HG02938 (cell line): ENCODE measurements around the gene SGCD.
"Not testable (repeated sequence)": the region's sequence is repeated elsewhere in the genome, so short reads cannot be mapped to it uniquely, and the experiment has no call there.

Experiments
- ATAC-seq: cut with Tn5 transposase; IDR thresholded peaks from one replicate; pipeline ENCODE4 v1.9.1; 2021; ENCODE audit warnings: mild to moderate bottlenecking, moderate library complexity; ENCODE audit not compliant: unreplicated experiment

SGCD gene

DNA sequence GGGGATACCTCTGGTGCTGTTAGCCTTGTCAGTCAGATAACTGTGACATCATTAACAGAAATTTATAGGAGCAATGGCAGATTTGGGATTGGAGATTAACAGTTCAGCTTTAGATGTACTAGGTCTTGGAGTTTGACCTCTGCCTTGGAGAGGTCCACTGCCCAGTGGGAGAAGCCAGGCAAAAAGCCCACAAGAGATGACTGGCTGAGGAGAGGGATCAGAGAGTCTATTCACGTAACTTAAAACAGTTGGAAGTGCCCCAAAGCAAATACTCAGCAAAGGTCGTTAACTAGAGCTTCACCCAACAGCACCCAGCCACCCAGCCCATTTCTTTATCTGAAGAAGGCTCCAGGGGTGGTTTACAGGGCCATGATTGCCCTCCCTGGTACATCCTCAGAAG, 290.5 kb downstream of the SGCD start:
- ATAC-seq = no peak

DNA sequence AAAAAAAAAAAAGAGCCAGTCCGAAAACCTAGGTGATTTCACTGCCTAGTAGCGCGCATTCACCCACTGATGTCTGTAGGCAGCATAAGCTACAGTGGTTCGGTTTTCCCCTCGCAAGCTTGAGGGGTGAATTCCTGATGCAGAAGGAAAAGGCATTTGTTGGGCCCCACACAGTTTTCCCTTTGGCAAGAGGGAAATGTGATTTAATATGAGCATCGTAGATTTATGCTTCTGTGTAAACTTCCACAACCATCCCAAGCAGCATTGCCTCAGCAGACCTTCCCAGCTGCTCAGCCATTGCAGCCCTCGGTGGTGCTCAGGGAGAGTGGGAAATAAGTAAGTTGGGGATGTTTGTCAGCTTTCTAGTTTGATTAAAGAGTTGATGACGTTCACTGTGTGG, 291.6 kb downstream of the SGCD start:
- ATAC-seq = no peak

DNA sequence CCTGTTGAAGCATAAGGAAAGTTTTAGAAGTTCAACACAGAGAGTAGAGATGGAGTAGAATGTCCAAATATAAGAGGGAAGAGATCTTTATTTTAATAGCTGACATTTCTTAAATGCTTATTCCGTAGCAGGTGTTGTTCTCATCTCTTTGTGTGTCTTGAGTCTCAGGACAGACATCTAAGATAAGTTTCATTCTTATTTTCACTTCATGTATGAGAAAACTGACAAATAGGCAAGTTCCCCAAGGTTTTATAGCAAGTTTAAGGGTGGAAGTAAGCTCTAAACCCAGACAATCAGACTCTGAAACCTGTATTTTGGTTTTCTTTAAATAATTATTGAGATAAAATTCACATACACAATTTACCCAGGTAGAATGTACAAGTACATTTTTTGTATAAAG, 294.8 kb downstream of the SGCD start:
- no peak for ATAC-seq

DNA sequence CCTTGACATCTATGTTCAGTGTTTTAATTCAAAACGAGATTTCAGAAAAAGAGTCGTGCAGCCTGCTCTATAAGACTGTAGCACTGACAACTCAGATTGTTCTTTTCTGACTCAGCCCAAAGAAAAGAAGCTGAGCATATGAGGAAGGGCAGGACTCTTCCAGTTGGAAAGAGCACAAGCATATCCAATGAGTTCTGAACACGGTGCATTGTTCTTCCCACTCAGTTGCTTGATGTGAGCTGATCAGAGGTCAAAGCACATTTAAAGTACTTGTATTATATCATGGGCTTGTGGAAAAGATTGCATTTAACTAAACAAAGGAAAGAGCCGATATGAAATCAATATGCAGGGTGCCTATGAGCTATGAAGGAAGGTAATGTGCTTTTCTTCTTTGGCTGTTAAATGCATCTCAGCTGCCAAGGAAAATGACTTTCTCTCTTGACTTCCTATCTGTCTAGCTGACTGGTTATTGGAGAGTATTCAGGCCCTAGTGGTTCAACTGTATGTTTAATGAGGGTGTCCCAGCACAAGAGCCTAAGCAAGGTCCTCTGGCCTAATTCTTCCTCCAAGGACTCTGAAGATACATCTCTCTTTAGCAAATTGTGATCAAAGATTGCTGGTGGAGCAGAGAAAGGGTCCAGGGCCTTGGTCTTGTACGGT, 296.5 kb downstream of the SGCD start:
- no peak for ATAC-seq

DNA sequence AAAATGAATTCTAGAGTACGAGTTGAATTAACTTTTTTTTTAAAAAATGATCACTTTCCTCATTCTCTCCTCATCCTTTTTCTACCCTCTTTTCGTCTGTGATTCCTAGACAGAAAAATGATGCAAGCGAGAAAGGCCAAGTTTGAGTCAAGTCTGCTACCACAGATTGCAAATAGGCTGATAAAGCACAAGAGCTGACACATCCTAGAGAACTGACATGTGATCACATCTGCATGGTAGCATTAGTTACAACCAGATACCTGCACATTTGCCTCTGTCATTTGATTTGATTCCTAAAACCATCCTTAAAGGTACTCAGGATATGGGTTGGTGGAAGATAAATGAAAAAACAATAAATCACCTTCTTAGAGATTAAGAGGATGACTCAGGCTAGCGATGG, 297.7 kb downstream of the SGCD start:
- no peak for ATAC-seq

DNA sequence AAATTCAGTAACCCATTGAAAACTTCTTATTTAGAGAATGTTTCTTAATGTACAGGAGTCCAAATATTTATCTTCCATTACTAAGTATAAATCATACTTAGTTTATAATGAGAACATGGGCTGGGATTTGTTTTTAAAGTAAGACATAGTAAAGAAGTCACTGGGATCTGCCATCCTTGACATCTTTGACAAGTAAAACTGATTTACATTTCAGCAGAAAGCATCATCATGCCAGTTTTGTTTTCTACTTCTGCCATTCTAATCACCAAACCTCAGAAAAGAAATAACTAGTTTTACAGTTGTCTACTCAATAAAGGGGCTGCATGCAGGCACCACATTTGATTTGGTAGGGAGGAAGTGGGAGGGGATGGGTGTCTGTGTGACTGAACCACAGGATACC, 301.5 kb downstream of the SGCD start:
- no peak for ATAC-seq

DNA sequence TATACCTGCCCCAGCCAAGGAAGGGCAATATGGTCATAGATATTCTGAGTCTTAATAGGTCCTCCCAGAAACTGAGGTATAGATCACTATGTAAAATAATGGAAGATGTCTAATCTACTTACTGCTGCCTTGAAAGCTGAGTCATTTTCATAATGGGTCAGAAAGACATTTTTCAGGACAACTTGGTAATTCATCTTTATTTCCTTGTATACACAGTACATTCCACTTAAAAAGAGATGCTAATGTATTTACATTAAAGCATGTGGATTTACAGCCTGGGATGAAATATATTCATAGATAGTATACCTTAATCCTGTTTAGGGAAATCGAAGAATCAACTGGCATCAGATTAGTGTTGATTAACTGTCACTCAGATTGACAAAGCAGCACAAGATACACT, 304.0 kb downstream of the SGCD start:
- ATAC-seq = no peak

DNA sequence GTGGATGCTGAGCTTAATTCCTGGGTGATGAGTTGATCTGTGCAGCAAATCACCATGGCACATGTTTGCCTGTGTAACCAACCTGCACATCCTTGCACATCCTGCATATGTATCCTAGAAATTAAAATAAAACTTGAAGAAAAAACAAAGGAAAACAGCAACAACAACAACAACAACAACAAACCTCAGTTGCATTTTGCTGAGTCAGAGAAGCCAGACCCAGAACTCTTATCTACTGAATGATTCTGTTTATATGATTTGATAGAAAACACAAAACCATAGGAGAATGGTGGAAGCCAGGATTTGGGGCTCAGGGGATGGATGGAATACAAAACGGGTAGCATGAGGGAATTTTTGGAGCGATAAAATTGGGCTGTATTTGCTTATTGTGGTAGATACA, 307.3 kb downstream of the SGCD start:
- no peak for ATAC-seq

DNA sequence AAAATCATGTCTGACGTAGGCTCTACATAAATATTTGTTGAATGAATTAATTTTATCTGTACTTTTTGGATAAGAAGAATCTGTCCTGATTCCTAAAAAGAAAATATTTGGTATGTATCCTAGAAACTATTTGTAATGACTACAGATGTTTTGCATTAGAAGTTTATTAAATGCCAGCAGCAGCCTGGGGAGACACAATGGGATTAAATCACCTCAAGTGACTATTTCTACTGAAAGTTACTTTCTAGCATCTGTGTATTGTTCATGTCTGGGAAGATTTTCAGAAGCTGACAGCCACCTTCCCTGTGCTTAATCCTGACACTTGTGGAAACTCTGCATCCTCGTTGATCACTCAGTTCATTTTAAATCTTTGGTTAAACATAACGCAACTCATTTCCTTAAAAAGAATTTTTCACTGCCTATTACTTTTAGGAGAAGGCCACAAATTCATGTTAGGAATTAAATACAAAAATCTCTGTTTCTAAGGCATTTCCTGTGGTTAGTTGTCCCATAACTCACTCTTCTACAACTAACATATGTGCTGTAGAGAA, 313.8 kb downstream of the SGCD start:
- ATAC-seq = no peak

DNA sequence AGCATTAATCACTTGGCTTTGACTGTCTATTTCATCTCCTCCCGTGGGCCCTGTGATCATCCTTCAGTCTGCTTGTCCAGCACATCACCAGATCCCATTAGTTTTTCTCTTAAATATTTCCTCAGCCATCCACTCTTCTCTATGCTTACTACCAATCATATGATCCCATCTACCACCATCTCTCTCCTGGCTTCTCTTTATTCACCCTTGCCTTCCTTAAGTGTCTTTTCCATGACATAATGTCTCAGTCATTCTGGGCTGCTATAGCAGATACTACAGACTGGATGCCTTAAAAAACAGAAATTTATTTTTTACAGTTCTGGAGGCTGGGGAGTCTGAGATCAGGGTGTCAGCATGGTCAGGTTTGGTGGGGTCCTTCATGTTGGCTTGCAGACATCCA, 314.7 kb downstream of the SGCD start:
- no peak for ATAC-seq

DNA sequence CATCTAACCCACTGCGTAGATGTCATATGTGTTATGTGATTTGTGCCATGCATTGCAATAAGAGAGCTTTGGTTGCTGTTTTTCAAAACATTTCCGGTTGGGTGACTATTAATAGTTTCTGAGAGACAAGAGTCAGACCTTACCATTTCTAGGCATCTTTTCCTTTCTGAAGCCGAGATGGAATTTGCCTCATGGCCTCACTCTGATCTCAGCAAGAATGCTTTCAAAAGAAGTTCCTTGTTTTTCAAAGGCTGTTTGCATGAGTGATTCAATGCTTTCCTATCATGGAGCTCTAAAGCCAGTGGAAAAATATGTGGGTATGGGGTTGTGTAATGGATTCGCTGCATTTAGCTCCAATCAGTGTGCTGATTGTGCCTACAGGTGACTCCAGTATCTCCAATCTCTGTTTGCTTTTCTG, 320.1 kb downstream of the SGCD start:
- no peak for ATAC-seq

DNA sequence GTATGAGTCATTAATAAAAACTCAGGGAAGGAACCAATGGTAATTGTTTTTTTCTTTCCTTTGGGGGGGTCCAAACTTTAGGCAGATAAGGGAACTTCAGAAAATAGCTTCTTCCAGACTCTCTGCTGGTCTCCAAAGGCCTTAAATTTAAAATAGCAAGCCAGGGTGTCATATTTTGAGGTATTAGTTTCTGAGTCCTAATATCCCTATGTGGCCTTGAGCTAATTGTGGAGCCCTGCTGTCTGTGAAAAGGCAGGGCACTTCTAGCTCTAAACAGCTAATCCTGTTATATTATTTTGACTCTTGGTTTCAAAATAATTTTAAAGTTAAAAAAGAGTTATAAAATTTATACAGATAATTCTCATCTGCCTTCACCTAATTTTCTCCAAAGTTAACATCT, 327.5 kb downstream of the SGCD start:
- no peak for ATAC-seq

DNA sequence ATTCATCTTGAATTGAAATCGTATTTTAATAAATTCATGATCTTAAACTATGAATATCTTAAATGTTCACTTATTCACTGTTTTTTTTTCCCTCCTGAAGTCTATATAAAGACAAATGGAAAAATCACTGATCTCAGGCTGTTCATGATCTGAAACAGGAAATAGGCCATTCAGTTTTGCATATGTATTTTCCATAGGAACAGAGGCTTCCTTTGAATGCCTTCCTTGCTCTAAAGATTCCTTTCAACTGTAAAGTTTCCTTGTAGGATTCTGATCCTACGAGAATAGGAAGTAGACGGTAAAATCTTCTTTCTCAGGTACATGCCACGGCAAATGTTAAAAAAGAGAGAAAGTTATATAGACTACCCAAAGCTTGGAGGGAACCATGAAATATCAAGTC, 328.8 kb downstream of the SGCD start:
- ATAC-seq = no peak

DNA sequence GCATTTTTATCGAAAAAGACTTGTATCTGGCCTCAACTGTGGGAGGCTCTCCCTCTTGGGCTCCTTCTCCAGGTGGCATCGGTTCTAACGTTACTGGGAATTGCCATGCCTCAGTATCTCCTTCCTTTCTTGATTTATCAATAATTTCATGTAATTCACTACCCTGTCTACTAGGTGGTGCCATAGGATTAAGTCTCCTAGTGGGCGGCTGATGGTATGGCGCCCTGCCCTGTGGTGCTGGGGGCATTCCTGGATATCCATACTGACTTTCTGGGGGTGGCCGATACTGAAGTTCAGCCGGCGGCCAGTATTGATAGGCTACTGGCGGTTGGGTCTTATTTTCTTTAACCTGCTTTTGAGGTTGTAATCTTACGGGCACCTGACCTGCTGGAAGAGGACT, 337.9 kb downstream of the SGCD start:
- not testable (repeated sequence) for ATAC-seq

DNA sequence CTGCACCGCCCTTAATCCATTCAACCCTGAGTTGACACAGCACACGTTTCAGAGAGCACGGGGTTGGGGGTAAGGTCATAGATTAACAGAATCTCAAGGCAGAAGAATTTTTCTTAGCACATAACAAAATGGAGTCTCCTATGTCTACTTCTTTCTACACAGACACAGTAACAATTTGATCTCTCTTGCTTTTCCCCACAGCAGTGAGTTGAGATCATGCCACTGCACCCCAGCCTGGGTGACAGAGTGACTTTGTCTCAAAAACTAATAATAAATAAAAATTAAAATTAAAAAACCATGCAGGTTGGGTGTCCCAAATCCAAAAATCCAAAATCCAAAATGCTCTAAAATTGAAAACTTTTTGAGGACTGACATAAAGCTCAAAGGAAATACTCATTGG, 339.7 kb downstream of the SGCD start:
- not testable (repeated sequence) for ATAC-seq

DNA sequence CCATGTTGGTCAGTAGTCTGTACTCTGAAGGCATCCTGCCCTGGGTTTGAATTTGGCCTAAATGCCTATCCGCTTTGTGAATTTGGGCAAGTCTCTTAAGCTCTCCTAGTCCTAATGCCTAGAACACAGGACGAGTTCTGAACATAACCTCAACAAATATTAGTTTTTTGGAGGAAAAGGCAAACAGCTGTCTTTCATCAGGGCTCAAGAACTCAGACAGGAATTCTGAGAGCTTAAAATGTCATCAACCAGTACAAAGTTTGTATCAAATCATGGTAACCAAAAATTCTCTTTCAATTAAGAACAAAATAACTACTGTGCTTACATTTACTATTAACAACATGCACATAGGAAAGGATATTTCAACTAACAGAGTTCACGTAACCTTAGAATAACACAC, 340.7 kb downstream of the SGCD start:
- ATAC-seq = no peak

DNA sequence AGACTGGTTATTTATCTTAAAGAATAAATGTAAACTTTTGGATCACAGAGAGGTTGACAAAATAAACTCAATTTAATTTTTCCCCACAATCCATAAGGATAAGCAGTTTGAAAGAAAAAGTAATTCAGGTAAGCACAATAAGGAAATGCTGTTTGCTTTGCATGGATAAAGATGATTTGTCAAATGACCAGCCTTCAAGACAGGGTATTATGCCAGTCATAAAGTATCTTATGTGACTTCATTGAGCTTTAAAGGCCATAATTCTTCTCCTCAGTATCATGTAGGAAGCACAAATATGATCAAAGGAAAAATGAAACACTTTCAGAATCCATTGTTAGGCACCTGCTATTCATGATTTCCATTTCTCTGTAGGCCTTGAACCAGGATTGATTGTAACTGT, 342.5 kb downstream of the SGCD start:
- ATAC-seq = no peak

DNA sequence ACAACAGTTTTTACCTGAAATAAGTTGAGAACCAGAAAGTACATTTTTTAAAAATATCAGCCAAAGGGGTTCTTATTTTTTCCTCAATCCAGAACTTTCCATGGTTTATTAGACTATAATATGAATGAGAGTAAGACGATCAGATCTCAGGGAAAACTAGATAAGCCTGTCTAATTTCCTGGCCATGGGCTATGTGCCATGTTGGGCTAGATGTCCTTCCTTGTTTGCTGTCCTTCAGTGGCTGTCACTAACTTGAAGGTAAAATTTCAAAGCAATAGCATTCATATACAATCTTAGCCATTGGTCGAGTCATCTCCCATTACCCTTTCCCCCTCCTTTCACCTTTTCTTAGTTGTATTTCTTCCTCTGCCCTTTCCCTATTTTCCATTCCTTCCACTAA, 343.7 kb downstream of the SGCD start:
- ATAC-seq = no peak

DNA sequence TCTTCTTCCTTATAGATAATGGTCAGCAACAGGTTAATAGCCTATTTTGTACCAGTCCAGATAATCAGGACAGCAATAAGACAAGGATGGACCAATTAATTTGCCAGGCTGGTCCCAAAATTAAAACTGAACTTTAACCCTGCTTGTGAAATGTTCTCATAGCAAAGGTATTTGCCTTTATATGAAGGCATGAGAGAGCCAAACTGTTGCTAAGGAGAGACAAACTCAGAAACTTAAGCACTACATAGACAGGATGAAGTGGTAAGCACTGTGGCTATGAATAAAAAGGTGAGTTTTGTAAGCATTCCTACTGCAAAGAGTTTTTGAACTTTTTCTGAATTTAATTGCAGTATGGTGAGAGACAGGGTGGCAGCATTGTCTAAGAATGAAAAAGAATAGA, 348.4 kb downstream of the SGCD start:
- ATAC-seq = no peak

DNA sequence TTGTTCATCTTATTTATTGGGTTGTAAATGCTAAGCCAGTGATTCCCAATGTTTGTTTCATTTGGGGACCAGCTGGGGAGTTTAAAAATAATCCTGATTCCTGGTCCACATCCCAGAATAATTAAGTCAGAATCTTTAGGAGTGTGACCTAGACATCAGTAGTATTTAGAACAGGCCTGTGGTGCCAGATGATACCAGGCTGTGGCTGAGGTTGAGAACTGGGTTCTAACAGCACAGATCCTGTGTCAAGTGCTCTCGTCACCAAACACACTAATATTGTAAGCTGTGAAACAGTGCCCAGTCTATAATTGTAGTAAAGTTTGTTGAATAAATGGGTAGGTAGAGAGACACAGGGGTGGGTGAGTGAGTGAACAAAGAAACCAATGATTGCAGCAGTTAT, 351.0 kb downstream of the SGCD start:
- ATAC-seq = no peak

DNA sequence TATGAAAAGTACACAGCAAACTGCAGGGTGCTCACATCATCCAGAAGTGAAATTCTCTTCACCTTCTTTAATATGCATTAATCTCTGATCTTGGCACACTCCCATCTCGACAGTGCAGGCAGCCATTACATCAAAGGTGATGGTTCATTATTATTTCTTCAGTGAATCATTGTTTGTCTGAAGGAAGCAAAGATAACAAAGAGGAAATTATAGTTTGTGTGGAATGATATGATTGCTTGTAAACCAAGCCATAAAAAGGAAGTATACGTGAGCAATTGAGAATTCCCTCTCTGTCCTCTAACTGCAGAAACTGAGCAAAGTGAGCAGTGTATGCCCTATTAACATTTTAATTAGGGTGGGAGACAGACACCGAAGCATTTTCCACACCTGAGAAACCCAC, 351.5 kb downstream of the SGCD start:
- ATAC-seq = no peak

DNA sequence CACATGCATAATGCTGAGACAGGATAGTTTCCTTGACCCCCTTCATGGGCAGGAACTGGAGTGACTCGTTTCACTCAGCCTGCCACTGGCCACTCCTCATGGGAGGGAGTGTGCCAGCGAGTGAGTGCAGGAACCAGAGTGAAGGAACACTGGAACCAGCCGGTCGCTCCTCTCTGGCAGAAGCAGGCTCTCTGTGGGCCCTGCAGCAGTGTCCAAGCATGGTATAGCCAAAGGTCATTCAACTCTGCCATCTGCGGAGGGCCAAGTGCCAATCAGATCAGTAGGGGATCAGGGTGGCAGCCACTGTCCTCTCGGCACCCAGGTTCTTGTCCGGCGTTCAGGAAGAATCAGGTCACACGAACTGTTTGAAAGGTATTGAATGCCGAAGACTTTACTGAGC, 353.9 kb downstream of the SGCD start:
- no peak for ATAC-seq

DNA sequence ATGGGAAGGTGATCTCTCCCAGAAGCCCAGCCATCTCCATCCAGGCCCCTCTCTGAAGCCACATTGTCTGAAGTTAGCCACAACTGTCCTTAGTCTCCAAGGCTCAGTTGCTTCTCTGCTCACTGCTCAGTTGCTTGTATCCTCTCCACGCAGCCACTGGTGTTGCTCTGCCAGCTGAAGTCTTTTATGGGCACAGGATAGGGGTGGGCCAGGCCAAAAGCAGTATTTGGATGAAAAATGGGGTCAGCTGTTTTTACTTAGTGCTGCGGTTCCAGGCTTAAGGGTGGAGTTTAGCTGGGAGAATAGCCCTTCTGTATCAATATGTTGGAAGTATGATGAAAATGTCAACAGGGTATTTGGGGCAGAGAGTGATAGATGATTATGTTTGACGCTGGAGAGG, 354.3 kb downstream of the SGCD start:
- ATAC-seq = no peak
